SH-SY5Y (cell line): Measurements from ENCODE around the gene CMAS.

Experiments used
- GATA2 ChIP-seq: IDR thresholded peaks from 2 replicates; pipeline ENCODE4 v1.6.1; 2011; ENCODE audit warnings: mild to moderate bottlenecking, low read depth, low read length
- GATA3 ChIP-seq: IDR thresholded peaks from 2 replicates; pipeline ENCODE4 v1.6.1; 2011; ENCODE audit warnings: low read depth, mild to moderate bottlenecking, low read length, moderate library complexity

- TF ChIP-seq GATA2 (no peak), GATA3 (no peak)
Measured at GRCh38 chr12:22089486-22089885, 43.5 kb downstream of the CMAS start.
